Vagina (tissue), 2 donors: Measurements from ENCODE around the gene CISD3. TPM values are rescaled to one million over a fixed set of nuclear protein-coding genes. Genes with fewer than 3 reads are reported as not detected.

Experiments used
- DNase-seq, 2 donors: peaks; one replicate each; pipeline ENCODE4 v3.0.0-alpha.2; 2017; ENCODE audit errors: extremely low spot score in 2 of 2
- H3K27ac ChIP-seq: fragments of 200-600 bp; sonication (generic); one replicate; pipeline ENCODE4 v1.5.1; 2019
- H3K27me3 ChIP-seq: fragments of 200-600 bp; sonication (generic); one replicate; pipeline ENCODE4 v1.5.1; 2019
- H3K36me3 ChIP-seq, 2 donors: fragments of 200-600 bp; sonication (generic); one replicate each; pipeline ENCODE4 v1.5.1; 2017 to 2019
- H3K4me1 ChIP-seq: fragments of 200-600 bp; sonication (generic); one replicate; pipeline ENCODE4 v1.5.1; 2019
- H3K4me3 ChIP-seq, 2 donors: fragments of 200-600 bp; sonication (generic); 1 replicate in 1 of 2; 2 replicates in 1 of 2; pipeline ENCODE4 v1.5.1; 2016 to 2019
- H3K9me3 ChIP-seq: fragments of 200-600 bp; sonication (generic); one replicate; pipeline ENCODE4 v1.5.1; 2019
- POLR2A ChIP-seq, 2 donors: fragments of 450-650 bp; IDR thresholded peaks; one replicate each; pipeline ENCODE4 v1.6.1; 2017; ENCODE audit warnings: antibody characterized with exemption in 2 of 2, mild to moderate bottlenecking in 2 of 2, moderate library complexity in 2 of 2
- POLR2AphosphoS5 ChIP-seq, 2 donors: sonication (generic); formaldehyde crosslinking; IDR thresholded peaks; one replicate each; pipeline ENCODE4 v1.9.0; 2017; ENCODE audit warnings: antibody characterized with exemption in 2 of 2, mild to moderate bottlenecking in 2 of 2, low read depth in 1 of 2; ENCODE audit not compliant: insufficient read depth in 1 of 2
- intact Hi-C: fragments of 100-400 bp; cut with DNase I; formaldehyde crosslinking; loops from one replicate; pipeline ENCODE4 v1.15.1; 2023
- total RNA-seq: library from RNA; depleted of rRNA; stranded (reverse); fragments of >200 nt; gene quantifications from one replicate; pipeline ENCODE4 v1.2.3, GENCODE V29; 2016
- TF ChIP-seq, protein P1 (sequence below), 3 experiments: fragments of 450-650 bp in 2 of 3; fragments of 200-600 bp in 1 of 3; sonication (generic) in 1 of 3; IDR thresholded peaks; one replicate each; pipeline ENCODE4 v1.5.1; 2017 to 2019; ENCODE audit warnings: antibody characterized with exemption in 3 of 3, mild to moderate bottlenecking in 2 of 3, moderate library complexity in 2 of 3

CISD3 gene
- total RNA-seq, 1 donor from 2014 or later, result 12.8 TPM

- peaks cover 48% of the 10 kb centered on the region for H3K4me1 ChIP-seq
- peak overlapping the region; percentile 98 for H3K27ac ChIP-seq
- intact Hi-C loops, result no loop called here
- no peaks in the 10 kb centered on the region for H3K27me3 ChIP-seq
- no peak for TF ChIP-seq POLR2A (IDR thresholded peaks at IDR 0.05)
- no peak for TF ChIP-seq POLR2AphosphoS5 (IDR thresholded peaks at IDR 0.05; ENCODE audit: insufficient read depth in 1 of 2, low read depth in 1 of 2)
- TF ChIP-seq, protein P1, sequence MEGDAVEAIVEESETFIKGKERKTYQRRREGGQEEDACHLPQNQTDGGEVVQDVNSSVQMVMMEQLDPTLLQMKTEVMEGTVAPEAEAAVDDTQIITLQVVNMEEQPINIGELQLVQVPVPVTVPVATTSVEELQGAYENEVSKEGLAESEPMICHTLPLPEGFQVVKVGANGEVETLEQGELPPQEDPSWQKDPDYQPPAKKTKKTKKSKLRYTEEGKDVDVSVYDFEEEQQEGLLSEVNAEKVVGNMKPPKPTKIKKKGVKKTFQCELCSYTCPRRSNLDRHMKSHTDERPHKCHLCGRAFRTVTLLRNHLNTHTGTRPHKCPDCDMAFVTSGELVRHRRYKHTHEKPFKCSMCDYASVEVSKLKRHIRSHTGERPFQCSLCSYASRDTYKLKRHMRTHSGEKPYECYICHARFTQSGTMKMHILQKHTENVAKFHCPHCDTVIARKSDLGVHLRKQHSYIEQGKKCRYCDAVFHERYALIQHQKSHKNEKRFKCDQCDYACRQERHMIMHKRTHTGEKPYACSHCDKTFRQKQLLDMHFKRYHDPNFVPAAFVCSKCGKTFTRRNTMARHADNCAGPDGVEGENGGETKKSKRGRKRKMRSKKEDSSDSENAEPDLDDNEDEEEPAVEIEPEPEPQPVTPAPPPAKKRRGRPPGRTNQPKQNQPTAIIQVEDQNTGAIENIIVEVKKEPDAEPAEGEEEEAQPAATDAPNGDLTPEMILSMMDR (IDR thresholded peaks at IDR 0.05), result no peak
- DNase-seq, result no peak
- H3K4me3 ChIP-seq, result peak overlapping the region; percentile 92 to 97
- H3K36me3 ChIP-seq, result peaks cover 0 to 10% of the 10 kb centered on the region in 2 donors
- H3K9me3 ChIP-seq, result no peaks in the 10 kb centered on the region
Observed at GRCh38 chr17:38705523-38705802, 24.7 kb upstream of the CISD3 start.

DNA sequence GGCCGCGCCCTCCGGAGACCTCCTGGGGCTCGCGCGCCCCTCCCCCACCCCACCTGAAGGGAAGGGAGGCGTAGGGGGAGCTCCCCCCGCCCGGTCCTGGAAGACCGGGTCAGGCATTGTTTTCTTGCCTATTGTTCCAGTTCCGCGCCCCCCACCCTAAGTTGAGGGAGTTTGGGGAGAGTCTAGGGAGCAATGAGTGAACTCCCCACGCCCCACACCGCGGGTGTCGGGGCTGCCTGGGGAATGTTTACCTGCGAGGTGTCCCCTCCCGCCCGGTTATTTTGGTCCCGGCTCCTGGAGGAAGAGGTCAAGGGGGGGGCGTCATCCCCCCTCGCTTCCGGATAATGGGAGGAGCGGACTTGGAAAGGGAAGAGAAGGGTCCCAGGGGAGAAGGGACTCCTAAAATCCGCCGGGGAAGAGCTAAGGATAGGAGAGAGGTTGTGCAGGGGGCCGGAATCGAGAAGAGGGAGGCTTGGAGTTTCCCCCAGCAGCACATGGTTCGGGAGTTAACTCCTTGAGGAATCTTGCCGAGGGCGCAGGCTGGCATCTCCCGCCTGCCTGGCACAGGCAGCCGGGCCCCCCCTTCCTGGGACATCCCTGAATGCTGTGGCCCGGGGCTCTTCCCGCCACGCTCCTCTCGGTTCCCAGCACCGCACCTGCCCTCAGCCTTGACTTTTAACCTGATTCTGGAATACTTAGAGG is 24.2 kb upstream of the CISD3 start:
- Histone ChIP-seq H3K27ac (peak overlapping the region; percentile 98), H3K36me3 (peaks cover 0 to 10% of the 10 kb centered on the region in 2 donors), H3K4me3 (peak overlapping the region; percentile 92 to 97), H3K4me1 (peaks cover 47% of the 10 kb centered on the region), H3K27me3 (no peaks in the 10 kb centered on the region), H3K9me3 (no peaks in the 10 kb centered on the region)
- no peak for DNase-seq
- no peak for TF ChIP-seq POLR2A (IDR thresholded peaks at IDR 0.05)
- TF ChIP-seq, protein P1 (IDR thresholded peaks at IDR 0.05), result no peak
- TF ChIP-seq POLR2AphosphoS5 (IDR thresholded peaks at IDR 0.05; ENCODE audit: insufficient read depth in 1 of 2, low read depth in 1 of 2), result peak in 1 of 2 donors; percentile 55
- intact Hi-C loops, result no loop called here

DNA sequence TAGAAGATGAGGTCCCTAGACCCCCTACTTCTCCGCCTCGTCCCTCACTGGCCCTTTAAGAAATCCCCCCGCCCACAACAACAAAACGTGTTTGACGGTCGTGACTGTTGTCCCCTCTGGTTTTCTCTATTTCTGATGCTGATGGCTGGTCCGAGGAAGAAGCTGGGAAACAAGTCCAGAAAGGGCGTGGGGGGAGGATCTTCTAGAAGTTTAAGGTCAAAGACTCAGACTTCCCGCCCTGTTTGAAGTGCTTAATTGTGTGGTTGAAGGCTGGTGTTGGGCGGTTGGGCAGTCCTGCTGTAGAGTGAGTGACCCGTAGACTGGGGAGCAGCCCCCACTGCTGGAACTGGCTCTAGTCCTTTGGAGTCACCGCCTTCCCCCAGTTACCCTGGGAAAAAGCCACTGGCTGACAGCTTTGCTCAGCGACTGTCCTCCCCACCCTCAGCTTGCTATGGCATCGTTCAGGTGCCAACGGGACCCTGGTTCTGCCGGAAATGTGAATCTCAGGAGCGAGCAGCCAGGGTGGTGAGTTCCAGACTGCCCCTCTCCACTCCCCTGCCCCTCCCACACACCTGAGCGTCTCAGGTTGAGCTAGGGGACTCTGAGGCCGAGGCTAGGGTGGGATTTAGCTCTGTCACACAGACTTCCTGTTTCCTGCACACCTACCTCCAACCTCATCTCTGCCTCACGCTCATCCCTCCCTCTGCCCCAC is 23.5 kb upstream of the CISD3 start:
- Histone ChIP-seq H3K27ac (peak overlapping the region; percentile 98), H3K9me3 (no peaks in the 10 kb centered on the region), H3K4me3 (peak overlapping the region; percentile 92 to 97), H3K36me3 (peaks cover 0 to 12% of the 10 kb centered on the region in 2 donors), H3K4me1 (peaks cover 40% of the 10 kb centered on the region), H3K27me3 (no peaks in the 10 kb centered on the region)
- no peak for DNase-seq
- TF ChIP-seq, protein P1 (IDR thresholded peaks at IDR 0.05), result no peak
- no peak for TF ChIP-seq POLR2AphosphoS5 (IDR thresholded peaks at IDR 0.05; ENCODE audit: insufficient read depth in 1 of 2, low read depth in 1 of 2)
- no peak for TF ChIP-seq POLR2A (IDR thresholded peaks at IDR 0.05)
- intact Hi-C loops, result no loop called here

DNA sequence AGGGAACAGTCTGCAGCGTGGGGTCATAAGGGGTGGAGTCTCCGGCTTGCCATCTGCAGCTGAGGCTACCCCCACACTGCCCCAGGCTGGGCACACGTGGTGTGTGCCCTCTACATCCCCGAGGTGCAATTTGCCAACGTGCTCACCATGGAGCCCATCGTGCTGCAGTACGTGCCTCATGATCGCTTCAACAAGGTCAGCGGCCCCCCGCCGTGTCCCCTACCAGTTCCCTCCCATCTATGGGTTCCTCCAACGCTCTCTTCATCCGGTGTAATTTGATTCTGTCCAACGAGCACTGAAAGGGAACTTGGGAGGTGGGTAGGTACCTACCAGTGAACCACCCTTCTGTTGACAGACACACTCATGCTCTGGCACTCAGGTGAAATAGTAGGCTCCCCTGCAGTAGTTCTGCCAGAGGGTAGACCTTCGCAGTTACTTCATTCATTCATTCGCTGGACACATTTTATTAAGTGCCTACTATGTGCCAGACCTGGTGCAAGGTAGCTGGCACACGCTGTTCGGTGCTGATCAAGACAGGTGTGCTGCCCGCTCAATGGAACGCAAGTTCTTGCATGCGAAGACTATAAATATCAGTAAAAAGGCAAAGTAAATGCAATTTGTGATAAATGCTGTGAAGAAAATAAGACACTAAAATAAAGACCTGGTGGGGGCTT is 22.3 kb upstream of the CISD3 start:
- intact Hi-C loops, result no loop called here
- Histone ChIP-seq H3K4me1 (peaks cover 35% of the 10 kb centered on the region), H3K9me3 (no peaks in the 10 kb centered on the region), H3K4me3 (no peak overlapping the region), H3K27me3 (no peaks in the 10 kb centered on the region), H3K36me3 (peaks cover 0 to 23% of the 10 kb centered on the region in 2 donors), H3K27ac (no peak overlapping the region)
- no peak for DNase-seq
- TF ChIP-seq, protein P1 (IDR thresholded peaks at IDR 0.05), result no peak
- TF ChIP-seq POLR2AphosphoS5 (IDR thresholded peaks at IDR 0.05; ENCODE audit: insufficient read depth in 1 of 2, low read depth in 1 of 2) (no peak), POLR2A (IDR thresholded peaks at IDR 0.05) (no peak)
